ENCODE measurements around the gene UQCRQ.

DNA sequence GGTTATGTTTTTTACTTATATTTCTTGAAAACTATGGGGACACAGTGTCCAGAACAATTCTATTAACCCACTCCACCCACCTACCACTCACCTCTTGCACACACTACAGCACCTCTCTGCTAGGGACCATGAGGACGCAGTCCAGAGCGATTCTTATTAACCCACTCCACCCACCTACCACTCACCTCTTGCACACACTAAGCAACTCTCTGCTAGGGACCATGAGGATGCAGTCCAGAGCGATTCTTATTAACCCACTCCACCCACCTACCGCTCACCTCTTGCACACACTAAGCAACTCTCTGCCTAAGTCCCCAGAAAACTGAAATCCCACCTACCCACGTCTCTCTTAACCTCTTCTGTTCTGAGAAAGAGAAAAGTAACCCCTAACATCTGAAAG is 33.8 kb upstream of the UQCRQ start:
- no peak for TF ChIP-seq ZBTB21 (CRISPR knock-in tag; IDR thresholded peaks at IDR 0.05)
- no peak for TF ChIP-seq HCFC1 (IDR thresholded peaks at IDR 0.05; ENCODE audit: low read depth, low read length)
- TF ChIP-seq LCORL (IDR thresholded peaks at IDR 0.05): no peak
- TF ChIP-seq LCORL (CRISPR knock-in tag; IDR thresholded peaks at IDR 0.05): no peak
- TF ChIP-seq MTA3 (CRISPR knock-in tag; IDR thresholded peaks at IDR 0.05): no peak
- no peak for TF ChIP-seq POLR2A (IDR thresholded peaks at IDR 0.05; ENCODE audit: insufficient read depth in 1 of 2, low read depth in 2 of 2, low read length in 2 of 2)
